HG02973 (cell line): ENCODE data around the gene NOTUM.

Source experiments
- ATAC-seq: cut with Tn5 transposase; IDR thresholded peaks from one replicate; pipeline ENCODE4 v1.9.1; 2021; ENCODE audit warnings: moderate library complexity; ENCODE audit not compliant: unreplicated experiment

NOTUM gene

GRCh38 chr17:81940538-81941483 lies 20.2 kb downstream of the NOTUM start:
- ATAC-seq = no peak

GRCh38 chr17:81939881-81940385 lies 21.1 kb downstream of the NOTUM start:
- no peak for ATAC-seq

GRCh38 chr17:81939218-81939617 lies 21.8 kb downstream of the NOTUM start:
- no peak for ATAC-seq

- ATAC-seq = no peak
These were observed 25.3 kb downstream of the NOTUM start for GRCh38 chr17:81935709-81936084.

GRCh38 chr17:81934850-81935708 lies 25.9 kb downstream of the NOTUM start:
- no peak for ATAC-seq

GRCh38 chr17:81934098-81934757 lies 26.8 kb downstream of the NOTUM start:
- ATAC-seq = no peak

GRCh38 chr17:81933178-81933699 lies 27.7 kb downstream of the NOTUM start:
- no peak for ATAC-seq

GRCh38 chr17:81932333-81932983 lies 28.5 kb downstream of the NOTUM start:
- no peak for ATAC-seq

- no peak for ATAC-seq
These were observed 29.2 kb downstream of the NOTUM start for GRCh38 chr17:81931557-81932332.

GRCh38 chr17:81931189-81931556 lies 29.8 kb downstream of the NOTUM start:
- ATAC-seq = no peak

- ATAC-seq = no peak
These were observed 30.6 kb downstream of the NOTUM start for GRCh38 chr17:81930142-81931125.

- no peak for ATAC-seq
These were observed 31.5 kb downstream of the NOTUM start for GRCh38 chr17:81929253-81930141.

- ATAC-seq = no peak
These were observed 32.3 kb downstream of the NOTUM start for GRCh38 chr17:81928544-81929252.

GRCh38 chr17:81927653-81928543 lies 33.1 kb downstream of the NOTUM start, which contains the start of gene MAFG:
TSS of gene MAFG (minus strand) at chr17:81927735. CDS start at chr17:81923185, 4,550 bp downstream.
- peak; percentile 49 for ATAC-seq

GRCh38 chr17:81927152-81927652 lies 33.8 kb downstream of the NOTUM start:
- peak; percentile 16 for ATAC-seq
